ENCODE results near the gene MACROD2. TPM values are rescaled to one million over a fixed set of nuclear protein-coding genes. Genes with fewer than 3 reads are reported as not detected.

MACROD2 gene
- total and polyA plus RNA-seq, 9 donors = 3.7 to 25.5 (median 7.8) TPM

GRCh38 chr20:15886250-15886649, 1890.9 kb downstream of the MACROD2 start:
- 92 to 94% (median 92%) methylated on average over 2 of the region's 2 CpGs for WGBS, 3 donors
- no peak for TF ChIP-seq POLR2A (IDR thresholded peaks at IDR 0.05)
- no peak for TF ChIP-seq EP300 (IDR thresholded peaks at IDR 0.05)
- no peak for TF ChIP-seq CTCF (IDR thresholded peaks at IDR 0.05)

DNA sequence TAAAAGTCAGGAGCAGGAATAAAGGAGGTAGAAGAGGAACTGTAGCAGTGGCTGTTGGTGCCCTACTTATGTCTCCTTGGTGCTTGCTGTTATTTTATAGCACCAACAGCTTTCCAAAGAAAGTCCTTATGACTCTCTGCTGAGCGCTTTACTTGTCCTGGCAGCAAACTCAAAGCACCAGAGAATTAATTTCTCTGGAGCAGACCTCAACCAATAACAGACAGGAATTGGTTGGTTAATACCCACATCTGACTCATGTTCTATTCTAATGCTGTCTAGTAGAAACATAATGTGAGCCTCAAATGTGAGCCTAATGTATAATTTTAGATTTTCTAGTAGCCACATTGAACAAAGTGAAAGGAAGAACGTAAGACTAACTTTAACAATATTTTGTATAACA, 1892.1 kb downstream of the MACROD2 start:
- intact Hi-C loops (cut with DNase I) = no loop called here
- no peak for TF ChIP-seq POLR2A (IDR thresholded peaks at IDR 0.05)
- TF ChIP-seq CTCF (IDR thresholded peaks at IDR 0.05) = no peak
- TF ChIP-seq EP300 (IDR thresholded peaks at IDR 0.05) = no peak
- no peak for DNase-seq
- H3K4me3 ChIP-seq = no peak overlapping the region
- 92 to 98% (median 95%) methylated on average over 2 of the region's 2 CpGs for WGBS, 3 donors
- H3K4me1 ChIP-seq (ENCODE audit: insufficient read depth) = no peaks in the 10 kb centered on the region
- H3K36me3 ChIP-seq = no peaks in the 10 kb centered on the region
- H3K27me3 ChIP-seq = no peaks in the 10 kb centered on the region
- H3K9me3 ChIP-seq = no peaks in the 10 kb centered on the region
- H3K27ac ChIP-seq = no peak overlapping the region

More at GRCh38 chr20:15886250-15886649, 1890.9 kb downstream of the MACROD2 start:
- intact Hi-C loops (cut with DNase I) = no loop called here
- H3K27me3 ChIP-seq = no peaks in the 10 kb centered on the region
- no peaks in the 10 kb centered on the region for H3K36me3 ChIP-seq
- no peak for DNase-seq
- no peaks in the 10 kb centered on the region for H3K9me3 ChIP-seq
- no peak overlapping the region for H3K4me3 ChIP-seq
- no peak overlapping the region for H3K27ac ChIP-seq
- H3K4me1 ChIP-seq (ENCODE audit: insufficient read depth) = no peaks in the 10 kb centered on the region

DNA sequence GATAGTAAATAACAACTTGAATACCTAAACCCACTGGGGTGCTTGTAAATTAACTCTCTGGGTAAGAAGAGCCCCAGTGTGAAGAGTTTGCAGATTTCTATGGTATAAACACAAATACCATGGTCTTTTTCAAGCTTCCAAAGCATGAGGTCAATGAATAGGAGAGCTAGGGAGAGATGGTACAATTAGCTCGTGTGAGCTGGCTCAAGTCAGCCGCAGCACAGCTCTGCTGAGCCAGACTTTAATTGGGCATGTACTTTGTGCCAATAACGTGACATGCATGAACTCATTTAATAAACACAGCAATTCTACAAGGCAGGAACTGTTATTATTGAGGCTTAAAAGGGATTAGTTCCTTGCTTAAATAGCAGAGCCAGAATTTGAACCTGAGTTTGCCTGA, 1893.7 kb downstream of the MACROD2 start:
- Histone ChIP-seq H3K27ac (no peak overlapping the region), H3K27me3 (no peaks in the 10 kb centered on the region), H3K36me3 (no peaks in the 10 kb centered on the region), H3K4me3 (no peak overlapping the region), H3K4me1 (ENCODE audit: insufficient read depth) (no peaks in the 10 kb centered on the region), H3K9me3 (no peaks in the 10 kb centered on the region)
- 81 to 88% (median 81%) methylated on average over 3 of the region's 3 CpGs for WGBS, 3 donors
- TF ChIP-seq POLR2A (IDR thresholded peaks at IDR 0.05) (no peak), EP300 (IDR thresholded peaks at IDR 0.05) (no peak), CTCF (IDR thresholded peaks at IDR 0.05) (no peak)
- DNase-seq = no peak
- intact Hi-C loops (cut with DNase I) = no loop called here

DNA sequence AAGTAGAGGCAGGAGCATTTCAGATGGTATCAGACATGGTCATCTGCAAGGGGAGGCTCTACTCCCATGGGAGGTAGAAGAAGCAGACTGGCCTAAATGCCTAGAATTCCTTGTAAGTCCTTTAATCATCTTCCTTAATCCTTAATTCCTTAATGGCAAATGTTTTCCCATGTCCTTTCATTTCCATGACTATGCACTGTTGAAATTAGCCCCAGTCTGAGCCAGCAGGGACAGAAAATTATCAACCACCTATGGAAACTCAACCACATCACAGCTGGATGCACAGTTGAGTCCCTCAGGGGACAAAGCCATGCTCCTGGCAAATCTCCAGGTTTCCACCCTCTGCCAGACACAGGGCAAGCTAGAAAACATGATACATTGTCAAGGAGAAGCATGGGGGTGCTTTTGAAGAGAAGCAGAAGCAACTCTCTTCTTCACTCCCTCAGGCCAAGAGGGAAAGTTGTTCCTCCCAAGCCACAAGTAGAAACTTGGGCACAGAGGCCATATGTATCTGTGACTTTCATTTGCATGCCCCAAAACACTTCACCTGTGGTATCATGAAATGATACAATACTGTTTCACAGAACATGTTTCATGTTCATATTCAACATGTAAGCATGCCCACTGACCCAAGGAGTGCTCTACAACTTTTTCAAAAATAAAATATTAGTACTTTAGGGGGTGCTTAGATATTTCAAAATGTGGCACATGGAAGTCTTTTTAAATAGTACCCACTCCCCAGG, 1894.4 kb downstream of the MACROD2 start:
- Histone ChIP-seq H3K9me3 (no peaks in the 10 kb centered on the region), H3K27me3 (no peaks in the 10 kb centered on the region), H3K4me1 (ENCODE audit: insufficient read depth) (no peaks in the 10 kb centered on the region), H3K27ac (no peak overlapping the region), H3K4me3 (no peak overlapping the region), H3K36me3 (no peaks in the 10 kb centered on the region)
- intact Hi-C loops (cut with DNase I) = no loop called here
- no peak for DNase-seq
- TF ChIP-seq POLR2A (IDR thresholded peaks at IDR 0.05) (no peak), CTCF (IDR thresholded peaks at IDR 0.05) (no peak), EP300 (IDR thresholded peaks at IDR 0.05) (no peak)

Measured in ovary (tissue), 9 donors.